Measurements from ENCODE around the gene TIAM1. TPM values are rescaled to one million over a fixed set of nuclear protein-coding genes. Genes with fewer than 3 reads are reported as not detected.

The TIAM1 gene
- total RNA-seq, 1 experiment from 2014 or later = 28.7 TPM

DNA sequence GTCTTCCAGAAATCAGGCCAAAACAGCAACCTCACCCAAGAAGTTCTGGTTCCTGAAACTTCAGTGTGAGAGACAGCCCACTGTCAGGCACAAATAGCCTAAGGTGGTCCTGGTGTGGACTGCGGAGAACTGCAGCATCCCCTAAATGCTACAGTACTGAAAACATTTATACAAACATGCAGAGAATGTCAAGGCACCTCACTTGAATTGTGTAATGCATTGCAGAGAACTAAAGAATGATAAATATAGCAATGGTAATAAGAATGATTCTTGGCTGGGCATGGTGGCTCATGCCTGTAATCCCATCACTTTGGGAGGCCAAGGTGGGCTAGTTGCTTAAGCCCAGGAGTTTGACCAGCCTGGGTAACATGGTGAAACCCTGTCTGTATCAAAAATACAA lies 138.6 kb downstream of the TIAM1 start:
- H3K27me3 Mint-ChIP-seq (ENCODE audit: low read depth) = no peaks in the 10 kb centered on the region
- no peak overlapping the region for H3K27ac Mint-ChIP-seq
- peaks cover 3% of the 10 kb centered on the region for H3K4me1 Mint-ChIP-seq
- no peaks in the 10 kb centered on the region for H3K9me3 Mint-ChIP-seq
- DNase-seq (ENCODE audit: low spot score) = no peak
- ChIA-PET POLR2A (no interaction called here), CTCF (no interaction called here)
- no peak for ATAC-seq
- no peak overlapping the region for H3K4me3 Mint-ChIP-seq
- TF ChIP-seq TP53 (CRISPR knock-in tag; IDR thresholded peaks at IDR 0.05) (no peak), EMX1 (CRISPR knock-in tag; IDR thresholded peaks at IDR 0.05) (no peak), ZNF219 (CRISPR knock-in tag; IDR thresholded peaks at IDR 0.05; ENCODE audit: borderline replicate concordance) (no peak), NR3C1 (CRISPR knock-in tag; conservative IDR thresholded peaks at IDR 0.05; ENCODE audit: low read depth) (no peak), CBFB (CRISPR knock-in tag; IDR thresholded peaks at IDR 0.05; ENCODE audit: low read depth) (no peak), GRHL2 (CRISPR knock-in tag; IDR thresholded peaks at IDR 0.05; ENCODE audit: insufficient replicate concordance, severe bottlenecking) (no peak), TCF7 (CRISPR knock-in tag; IDR thresholded peaks at IDR 0.05; ENCODE audit: low read depth) (no peak), JUN (CRISPR knock-in tag; IDR thresholded peaks at IDR 0.05) (no peak), RELA (CRISPR knock-in tag; IDR thresholded peaks at IDR 0.05; ENCODE audit: borderline replicate concordance) (no peak)
- TF ChIP-seq, protein P1, sequence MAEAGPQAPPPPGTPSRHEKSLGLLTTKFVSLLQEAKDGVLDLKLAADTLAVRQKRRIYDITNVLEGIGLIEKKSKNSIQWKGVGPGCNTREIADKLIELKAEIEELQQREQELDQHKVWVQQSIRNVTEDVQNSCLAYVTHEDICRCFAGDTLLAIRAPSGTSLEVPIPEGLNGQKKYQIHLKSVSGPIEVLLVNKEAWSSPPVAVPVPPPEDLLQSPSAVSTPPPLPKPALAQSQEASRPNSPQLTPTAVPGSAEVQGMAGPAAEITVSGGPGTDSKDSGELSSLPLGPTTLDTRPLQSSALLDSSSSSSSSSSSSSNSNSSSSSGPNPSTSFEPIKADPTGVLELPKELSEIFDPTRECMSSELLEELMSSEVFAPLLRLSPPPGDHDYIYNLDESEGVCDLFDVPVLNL (CRISPR knock-in tag; IDR thresholded peaks at IDR 0.05; ENCODE audit: borderline replicate concordance, low read depth) = no peak
- TF ChIP-seq, protein P2, sequence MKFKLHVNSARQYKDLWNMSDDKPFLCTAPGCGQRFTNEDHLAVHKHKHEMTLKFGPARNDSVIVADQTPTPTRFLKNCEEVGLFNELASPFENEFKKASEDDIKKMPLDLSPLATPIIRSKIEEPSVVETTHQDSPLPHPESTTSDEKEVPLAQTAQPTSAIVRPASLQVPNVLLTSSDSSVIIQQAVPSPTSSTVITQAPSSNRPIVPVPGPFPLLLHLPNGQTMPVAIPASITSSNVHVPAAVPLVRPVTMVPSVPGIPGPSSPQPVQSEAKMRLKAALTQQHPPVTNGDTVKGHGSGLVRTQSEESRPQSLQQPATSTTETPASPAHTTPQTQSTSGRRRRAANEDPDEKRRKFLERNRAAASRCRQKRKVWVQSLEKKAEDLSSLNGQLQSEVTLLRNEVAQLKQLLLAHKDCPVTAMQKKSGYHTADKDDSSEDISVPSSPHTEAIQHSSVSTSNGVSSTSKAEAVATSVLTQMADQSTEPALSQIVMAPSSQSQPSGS (CRISPR knock-in tag; IDR thresholded peaks at IDR 0.05; ENCODE audit: borderline replicate concordance, low read depth) = no peak
- TF ChIP-seq, protein P3, sequence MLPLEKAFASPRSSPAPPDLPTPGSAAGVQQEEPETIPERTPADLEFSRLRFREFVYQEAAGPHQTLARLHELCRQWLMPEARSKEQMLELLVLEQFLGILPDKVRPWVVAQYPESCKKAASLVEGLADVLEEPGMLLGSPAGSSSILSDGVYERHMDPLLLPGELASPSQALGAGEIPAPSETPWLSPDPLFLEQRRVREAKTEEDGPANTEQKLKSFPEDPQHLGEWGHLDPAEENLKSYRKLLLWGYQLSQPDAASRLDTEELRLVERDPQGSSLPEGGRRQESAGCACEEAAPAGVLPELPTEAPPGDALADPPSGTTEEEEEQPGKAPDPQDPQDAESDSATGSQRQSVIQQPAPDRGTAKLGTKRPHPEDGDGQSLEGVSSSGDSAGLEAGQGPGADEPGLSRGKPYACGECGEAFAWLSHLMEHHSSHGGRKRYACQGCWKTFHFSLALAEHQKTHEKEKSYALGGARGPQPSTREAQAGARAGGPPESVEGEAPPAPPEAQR (CRISPR knock-in tag; IDR thresholded peaks at IDR 0.05) = no peak
- TF ChIP-seq, protein P4, sequence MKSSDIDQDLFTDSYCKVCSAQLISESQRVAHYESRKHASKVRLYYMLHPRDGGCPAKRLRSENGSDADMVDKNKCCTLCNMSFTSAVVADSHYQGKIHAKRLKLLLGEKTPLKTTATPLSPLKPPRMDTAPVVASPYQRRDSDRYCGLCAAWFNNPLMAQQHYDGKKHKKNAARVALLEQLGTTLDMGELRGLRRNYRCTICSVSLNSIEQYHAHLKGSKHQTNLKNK (CRISPR knock-in tag; IDR thresholded peaks at IDR 0.05) = no peak
- peaks cover 2% of the 10 kb centered on the region for H3K36me3 Mint-ChIP-seq

DNA sequence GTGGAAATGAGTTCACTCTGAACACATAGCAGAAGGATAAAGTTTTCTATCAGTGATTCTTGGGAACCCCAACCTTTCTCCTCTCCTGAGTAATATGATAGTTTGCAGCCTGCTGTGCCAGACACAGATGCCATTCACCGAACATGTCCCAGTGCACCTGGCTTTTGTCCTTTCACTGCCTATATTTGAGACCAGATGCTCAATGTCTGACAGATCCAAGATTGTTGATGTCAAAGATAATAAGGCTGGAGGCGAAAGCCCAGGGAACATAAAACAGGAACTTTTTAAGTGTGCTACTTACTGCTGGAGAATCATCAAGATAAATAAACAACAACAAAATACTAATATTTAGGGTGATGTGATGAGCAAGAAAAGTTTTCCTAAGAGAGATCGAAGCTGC lies 139.3 kb downstream of the TIAM1 start:
- peaks cover 2% of the 10 kb centered on the region for H3K36me3 Mint-ChIP-seq
- no peaks in the 10 kb centered on the region for H3K27me3 Mint-ChIP-seq (ENCODE audit: low read depth)
- ATAC-seq (no peak), DNase-seq (ENCODE audit: low spot score) (no peak)
- CTCF ChIA-PET = interaction anchor here (0.8 kb wide), 1 partner anchor 96 kb away, joined by 3 read pairs; no protein-coding TSS in a partner anchor
- H3K27ac Mint-ChIP-seq = no peak overlapping the region
- no peaks in the 10 kb centered on the region for H3K9me3 Mint-ChIP-seq
- no peak overlapping the region for H3K4me3 Mint-ChIP-seq
- POLR2A ChIA-PET = no interaction called here
- peaks cover 3% of the 10 kb centered on the region for H3K4me1 Mint-ChIP-seq
- TF ChIP-seq OVOL2 (CRISPR knock-in tag; IDR thresholded peaks at IDR 0.05; ENCODE audit: borderline replicate concordance) (no peak), ZNF416 (CRISPR knock-in tag; IDR thresholded peaks at IDR 0.05) (no peak), ZNF317 (CRISPR knock-in tag; IDR thresholded peaks at IDR 0.05; ENCODE audit: borderline replicate concordance, low read depth) (no peak), ZNF232 (CRISPR knock-in tag; IDR thresholded peaks at IDR 0.05) (no peak), CREB1 (CRISPR knock-in tag; IDR thresholded peaks at IDR 0.05) (no peak), ZBTB21 (CRISPR knock-in tag; IDR thresholded peaks at IDR 0.05; ENCODE audit: borderline replicate concordance) (no peak), NR2C2 (CRISPR knock-in tag; IDR thresholded peaks at IDR 0.05) (no peak), CREM (CRISPR knock-in tag; IDR thresholded peaks at IDR 0.05) (no peak)
- TF ChIP-seq, protein P5, sequence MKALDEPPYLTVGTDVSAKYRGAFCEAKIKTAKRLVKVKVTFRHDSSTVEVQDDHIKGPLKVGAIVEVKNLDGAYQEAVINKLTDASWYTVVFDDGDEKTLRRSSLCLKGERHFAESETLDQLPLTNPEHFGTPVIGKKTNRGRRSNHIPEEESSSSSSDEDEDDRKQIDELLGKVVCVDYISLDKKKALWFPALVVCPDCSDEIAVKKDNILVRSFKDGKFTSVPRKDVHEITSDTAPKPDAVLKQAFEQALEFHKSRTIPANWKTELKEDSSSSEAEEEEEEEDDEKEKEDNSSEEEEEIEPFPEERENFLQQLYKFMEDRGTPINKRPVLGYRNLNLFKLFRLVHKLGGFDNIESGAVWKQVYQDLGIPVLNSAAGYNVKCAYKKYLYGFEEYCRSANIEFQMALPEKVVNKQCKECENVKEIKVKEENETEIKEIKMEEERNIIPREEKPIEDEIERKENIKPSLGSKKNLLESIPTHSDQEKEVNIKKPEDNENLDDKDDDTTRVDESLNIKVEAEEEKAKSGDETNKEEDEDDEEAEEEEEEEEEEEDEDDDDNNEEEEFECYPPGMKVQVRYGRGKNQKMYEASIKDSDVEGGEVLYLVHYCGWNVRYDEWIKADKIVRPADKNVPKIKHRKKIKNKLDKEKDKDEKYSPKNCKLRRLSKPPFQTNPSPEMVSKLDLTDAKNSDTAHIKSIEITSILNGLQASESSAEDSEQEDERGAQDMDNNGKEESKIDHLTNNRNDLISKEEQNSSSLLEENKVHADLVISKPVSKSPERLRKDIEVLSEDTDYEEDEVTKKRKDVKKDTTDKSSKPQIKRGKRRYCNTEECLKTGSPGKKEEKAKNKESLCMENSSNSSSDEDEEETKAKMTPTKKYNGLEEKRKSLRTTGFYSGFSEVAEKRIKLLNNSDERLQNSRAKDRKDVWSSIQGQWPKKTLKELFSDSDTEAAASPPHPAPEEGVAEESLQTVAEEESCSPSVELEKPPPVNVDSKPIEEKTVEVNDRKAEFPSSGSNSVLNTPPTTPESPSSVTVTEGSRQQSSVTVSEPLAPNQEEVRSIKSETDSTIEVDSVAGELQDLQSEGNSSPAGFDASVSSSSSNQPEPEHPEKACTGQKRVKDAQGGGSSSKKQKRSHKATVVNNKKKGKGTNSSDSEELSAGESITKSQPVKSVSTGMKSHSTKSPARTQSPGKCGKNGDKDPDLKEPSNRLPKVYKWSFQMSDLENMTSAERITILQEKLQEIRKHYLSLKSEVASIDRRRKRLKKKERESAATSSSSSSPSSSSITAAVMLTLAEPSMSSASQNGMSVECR (CRISPR knock-in tag; IDR thresholded peaks at IDR 0.05; ENCODE audit: borderline replicate concordance) = no peak
- TF ChIP-seq, protein P6, sequence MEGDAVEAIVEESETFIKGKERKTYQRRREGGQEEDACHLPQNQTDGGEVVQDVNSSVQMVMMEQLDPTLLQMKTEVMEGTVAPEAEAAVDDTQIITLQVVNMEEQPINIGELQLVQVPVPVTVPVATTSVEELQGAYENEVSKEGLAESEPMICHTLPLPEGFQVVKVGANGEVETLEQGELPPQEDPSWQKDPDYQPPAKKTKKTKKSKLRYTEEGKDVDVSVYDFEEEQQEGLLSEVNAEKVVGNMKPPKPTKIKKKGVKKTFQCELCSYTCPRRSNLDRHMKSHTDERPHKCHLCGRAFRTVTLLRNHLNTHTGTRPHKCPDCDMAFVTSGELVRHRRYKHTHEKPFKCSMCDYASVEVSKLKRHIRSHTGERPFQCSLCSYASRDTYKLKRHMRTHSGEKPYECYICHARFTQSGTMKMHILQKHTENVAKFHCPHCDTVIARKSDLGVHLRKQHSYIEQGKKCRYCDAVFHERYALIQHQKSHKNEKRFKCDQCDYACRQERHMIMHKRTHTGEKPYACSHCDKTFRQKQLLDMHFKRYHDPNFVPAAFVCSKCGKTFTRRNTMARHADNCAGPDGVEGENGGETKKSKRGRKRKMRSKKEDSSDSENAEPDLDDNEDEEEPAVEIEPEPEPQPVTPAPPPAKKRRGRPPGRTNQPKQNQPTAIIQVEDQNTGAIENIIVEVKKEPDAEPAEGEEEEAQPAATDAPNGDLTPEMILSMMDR (IDR thresholded peaks at IDR 0.05) = no peak
- TF ChIP-seq, protein P7, sequence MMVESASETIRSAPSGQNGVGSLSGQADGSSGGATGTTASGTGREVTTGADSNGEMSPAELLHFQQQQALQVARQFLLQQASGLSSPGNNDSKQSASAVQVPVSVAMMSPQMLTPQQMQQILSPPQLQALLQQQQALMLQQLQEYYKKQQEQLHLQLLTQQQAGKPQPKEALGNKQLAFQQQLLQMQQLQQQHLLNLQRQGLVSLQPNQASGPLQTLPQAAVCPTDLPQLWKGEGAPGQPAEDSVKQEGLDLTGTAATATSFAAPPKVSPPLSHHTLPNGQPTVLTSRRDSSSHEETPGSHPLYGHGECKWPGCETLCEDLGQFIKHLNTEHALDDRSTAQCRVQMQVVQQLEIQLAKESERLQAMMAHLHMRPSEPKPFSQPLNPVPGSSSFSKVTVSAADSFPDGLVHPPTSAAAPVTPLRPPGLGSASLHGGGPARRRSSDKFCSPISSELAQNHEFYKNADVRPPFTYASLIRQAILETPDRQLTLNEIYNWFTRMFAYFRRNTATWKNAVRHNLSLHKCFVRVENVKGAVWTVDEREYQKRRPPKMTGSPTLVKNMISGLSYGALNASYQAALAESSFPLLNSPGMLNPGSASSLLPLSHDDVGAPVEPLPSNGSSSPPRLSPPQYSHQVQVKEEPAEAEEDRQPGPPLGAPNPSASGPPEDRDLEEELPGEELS (CRISPR knock-in tag; IDR thresholded peaks at IDR 0.05) = no peak

Data from WTC11 (cell line).